Muscle layer of colon (tissue), 2 donors: ENCODE results near the gene WRAP73.

Experiments used
- H3K27ac ChIP-seq: one replicate; pipeline ENCODE4 v1.7.0; 2013; ENCODE audit warnings: low read depth, mild to moderate bottlenecking, low read length, moderate library complexity
- H3K27me3 ChIP-seq, 2 donors: one replicate each; pipeline ENCODE4 v1.7.0; 2013; ENCODE audit warnings: low read length in 2 of 2, mild to moderate bottlenecking in 2 of 2; ENCODE audit not compliant: insufficient read depth in 2 of 2, control insufficient read depth in 1 of 2
- H3K36me3 ChIP-seq: one replicate; pipeline ENCODE4 v1.7.0; 2013; ENCODE audit warnings: mild to moderate bottlenecking, low read length; ENCODE audit not compliant: insufficient read depth
- H3K4me1 ChIP-seq: one replicate; pipeline ENCODE4 v1.7.0; 2013; ENCODE audit warnings: mild to moderate bottlenecking, low read length; ENCODE audit not compliant: insufficient read depth
- H3K4me3 ChIP-seq, 2 donors: one replicate each; pipeline ENCODE4 v1.7.0; 2013; ENCODE audit warnings: low read length in 2 of 2, low read depth in 1 of 2, mild to moderate bottlenecking in 1 of 2, moderate library complexity in 1 of 2
- H3K9ac ChIP-seq: one replicate; pipeline ENCODE4 v1.7.0; 2013; ENCODE audit warnings: low read length
- H3K9me3 ChIP-seq: one replicate; pipeline ENCODE4 v1.7.0; 2013; ENCODE audit warnings: mild to moderate bottlenecking, low read length
- donor health status: abdominal sarcoma.
- donor health status: Adenocarcinoma of cecum.

The WRAP73 gene

GRCh38 chr1:3651026-3651929 is 1.4 kb upstream of the WRAP73 start:
- peak overlapping the region in 1 of 2 donors; percentile 24 for H3K4me3 ChIP-seq
- no peaks in the 10 kb centered on the region for H3K9me3 ChIP-seq
- H3K27ac ChIP-seq: no peak overlapping the region
- H3K36me3 ChIP-seq: peaks cover 11% of the 10 kb centered on the region
- H3K9ac ChIP-seq: no peak overlapping the region
- H3K4me1 ChIP-seq: peaks cover 16% of the 10 kb centered on the region
- H3K27me3 ChIP-seq: peaks cover 26 to 44% of the 10 kb centered on the region in 2 donors

GRCh38 chr1:3650248-3651025 is 534 bp upstream of the WRAP73 start:
- no peaks in the 10 kb centered on the region for H3K9me3 ChIP-seq
- H3K27me3 ChIP-seq: peaks cover 26 to 44% of the 10 kb centered on the region in 2 donors
- H3K4me1 ChIP-seq: peaks cover 16% of the 10 kb centered on the region
- H3K27ac ChIP-seq: no peak overlapping the region
- H3K4me3 ChIP-seq: peak overlapping the region; percentile 24 to 80
- peaks cover 11% of the 10 kb centered on the region for H3K36me3 ChIP-seq
- H3K9ac ChIP-seq: no peak overlapping the region

- Histone ChIP-seq H3K4me3 (no peak overlapping the region), H3K9me3 (no peaks in the 10 kb centered on the region), H3K27me3 (peaks cover 13% of the 10 kb centered on the region in 2 donors), H3K27ac (no peak overlapping the region), H3K9ac (no peak overlapping the region), H3K36me3 (peaks cover 12% of the 10 kb centered on the region), H3K4me1 (peaks cover 16% of the 10 kb centered on the region)
Measured at GRCh38 chr1:3646596-3646995, 3.3 kb downstream of the WRAP73 start.

GRCh38 chr1:3645666-3646355 is 4.1 kb downstream of the WRAP73 start:
- Histone ChIP-seq H3K4me3 (no peak overlapping the region), H3K36me3 (peaks cover 17% of the 10 kb centered on the region)

GRCh38 chr1:3645247-3645646 is 4.7 kb downstream of the WRAP73 start:
- no peaks in the 10 kb centered on the region for H3K9me3 ChIP-seq
- H3K27me3 ChIP-seq: no peaks in the 10 kb centered on the region
- H3K36me3 ChIP-seq: peaks cover 17% of the 10 kb centered on the region

More at GRCh38 chr1:3645666-3646355, 4.1 kb downstream of the WRAP73 start:
- Histone ChIP-seq H3K4me1 (peaks cover 15% of the 10 kb centered on the region), H3K27ac (no peak overlapping the region), H3K9me3 (no peaks in the 10 kb centered on the region), H3K9ac (no peak overlapping the region), H3K27me3 (peaks cover 5% of the 10 kb centered on the region in 2 donors)

GRCh38 chr1:3644273-3644672 is 5.6 kb downstream of the WRAP73 start:
- peaks cover 17% of the 10 kb centered on the region for H3K36me3 ChIP-seq
- H3K4me1 ChIP-seq: peaks cover 5% of the 10 kb centered on the region
- H3K9me3 ChIP-seq: no peaks in the 10 kb centered on the region
- no peak overlapping the region for H3K27ac ChIP-seq
- no peak overlapping the region for H3K9ac ChIP-seq
- no peaks in the 10 kb centered on the region for H3K27me3 ChIP-seq
- no peak overlapping the region for H3K4me3 ChIP-seq

More at GRCh38 chr1:3645247-3645646, 4.7 kb downstream of the WRAP73 start:
- Histone ChIP-seq H3K9ac (no peak overlapping the region), H3K4me1 (peaks cover 10% of the 10 kb centered on the region), H3K27ac (no peak overlapping the region), H3K4me3 (no peak overlapping the region)

- Histone ChIP-seq H3K9ac (no peak overlapping the region), H3K4me1 (no peaks in the 10 kb centered on the region), H3K27me3 (no peaks in the 10 kb centered on the region), H3K36me3 (peaks cover 23% of the 10 kb centered on the region), H3K27ac (no peak overlapping the region), H3K4me3 (no peak overlapping the region), H3K9me3 (no peaks in the 10 kb centered on the region)
Measured at GRCh38 chr1:3642919-3643675, 6.8 kb downstream of the WRAP73 start.

GRCh38 chr1:3641816-3642215 is 8.1 kb downstream of the WRAP73 start:
- Histone ChIP-seq H3K4me1 (no peaks in the 10 kb centered on the region), H3K9ac (no peak overlapping the region), H3K4me3 (no peak overlapping the region), H3K9me3 (no peaks in the 10 kb centered on the region), H3K27me3 (no peaks in the 10 kb centered on the region), H3K27ac (no peak overlapping the region), H3K36me3 (peaks cover 29% of the 10 kb centered on the region)

- H3K27me3 ChIP-seq: no peaks in the 10 kb centered on the region
- no peak overlapping the region for H3K27ac ChIP-seq
- peaks cover 30% of the 10 kb centered on the region for H3K36me3 ChIP-seq
- no peak overlapping the region for H3K9ac ChIP-seq
- no peak overlapping the region for H3K4me3 ChIP-seq
- no peaks in the 10 kb centered on the region for H3K4me1 ChIP-seq
- H3K9me3 ChIP-seq: no peaks in the 10 kb centered on the region
Measured at GRCh38 chr1:3641046-3641760, 8.7 kb downstream of the WRAP73 start.

- Histone ChIP-seq H3K27ac (no peak overlapping the region), H3K4me1 (no peaks in the 10 kb centered on the region), H3K4me3 (no peak overlapping the region), H3K9ac (no peak overlapping the region), H3K9me3 (no peaks in the 10 kb centered on the region), H3K36me3 (peaks cover 39% of the 10 kb centered on the region), H3K27me3 (no peaks in the 10 kb centered on the region)
Measured at GRCh38 chr1:3640121-3640837, 9.6 kb downstream of the WRAP73 start.
